WERI-Rb-1 (cell line): Measurements from ENCODE around the gene PCDHGB3.

Source experiments
- DNase-seq: peaks from one replicate; pipeline ENCODE4 v3.0.0-alpha.2; 2020
- H3K27ac ChIP-seq: fragments of 250-450 bp; sonication (Bioruptor Pico); 2 replicates; pipeline ENCODE4 v1.5.1; 2020; ENCODE audit warnings: mild to moderate bottlenecking, moderate library complexity
- H3K27me3 ChIP-seq: fragments of 250-450 bp; sonication (Bioruptor Pico); 2 replicates; pipeline ENCODE4 v1.5.1; 2021; ENCODE audit warnings: mild to moderate bottlenecking, low read depth, moderate library complexity; ENCODE audit not compliant: insufficient read depth, severe bottlenecking
- H3K36me3 ChIP-seq: fragments of 250-450 bp; sonication (Bioruptor Pico); 2 replicates; pipeline ENCODE4 v1.5.1; 2020; ENCODE audit warnings: mild to moderate bottlenecking, moderate library complexity
- H3K4me3 ChIP-seq: 2 replicates; pipeline ENCODE4 v1.5.1; 2011; ENCODE audit warnings: low read depth, mild to moderate bottlenecking, control low read depth, low read length
- H3K9me3 ChIP-seq: fragments of 250-450 bp; sonication (Bioruptor Pico); 2 replicates; pipeline ENCODE4 v1.5.1; 2021; ENCODE audit warnings: mild to moderate bottlenecking, moderate library complexity; ENCODE audit not compliant: severe bottlenecking
- CTCF ChIP-seq: IDR thresholded peaks from 2 replicates; pipeline ENCODE4 v1.5.1; 2011; ENCODE audit warnings: low read depth, mild to moderate bottlenecking, control low read depth, inconsistent platforms, low read length

Gene PCDHGB3

DNA sequence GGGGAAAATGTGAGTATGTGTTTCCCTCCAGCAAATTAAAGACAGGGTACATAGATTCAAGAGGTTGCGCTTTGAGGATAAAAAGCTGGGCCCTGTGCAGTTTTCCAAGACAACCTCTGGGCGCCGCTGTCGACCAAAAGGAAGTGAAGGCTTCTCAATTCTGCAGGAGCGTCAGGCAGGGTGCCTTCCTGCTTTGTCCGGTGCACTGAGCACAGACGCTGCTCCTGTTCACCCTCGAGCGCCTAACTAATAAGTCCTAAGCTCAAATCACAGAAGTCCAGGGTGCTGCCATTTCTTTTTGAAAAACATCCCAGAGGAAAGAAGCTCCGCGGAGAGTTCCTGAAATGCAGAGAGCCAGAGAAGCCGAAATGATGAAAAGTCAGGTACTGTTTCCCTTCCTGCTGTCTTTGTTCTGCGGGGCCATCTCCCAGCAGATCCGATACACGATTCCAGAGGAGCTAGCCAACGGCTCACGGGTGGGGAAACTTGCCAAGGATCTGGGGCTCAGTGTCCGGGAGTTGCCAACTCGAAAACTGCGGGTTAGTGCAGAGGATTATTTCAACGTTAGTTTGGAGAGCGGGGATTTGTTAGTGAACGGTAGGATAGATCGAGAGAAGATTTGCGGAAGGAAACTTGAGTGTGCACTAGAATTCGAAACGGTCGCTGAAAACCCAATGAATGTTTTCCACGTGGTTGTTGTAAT, 20.0 kb upstream of the PCDHGB3 start, which contains the start of gene PCDHGB1:
PCDHGB1 (plus strand) TSS at position 183 of the 703 bp plus-strand sequence; CDS start at position 345, 162 bp downstream.
- Histone ChIP-seq H3K27ac (no peak within 1 kb of the TSS), H3K9me3 (peaks cover 25% of the 10 kb centered on the region), H3K36me3 (no peaks in the 10 kb centered on the region), H3K27me3 (no peaks in the 10 kb centered on the region), H3K4me3 (peak within 1 kb of the TSS; percentile 32)
- peak; percentile 81 for TF ChIP-seq CTCF
- peak; percentile 72 for DNase-seq

DNA sequence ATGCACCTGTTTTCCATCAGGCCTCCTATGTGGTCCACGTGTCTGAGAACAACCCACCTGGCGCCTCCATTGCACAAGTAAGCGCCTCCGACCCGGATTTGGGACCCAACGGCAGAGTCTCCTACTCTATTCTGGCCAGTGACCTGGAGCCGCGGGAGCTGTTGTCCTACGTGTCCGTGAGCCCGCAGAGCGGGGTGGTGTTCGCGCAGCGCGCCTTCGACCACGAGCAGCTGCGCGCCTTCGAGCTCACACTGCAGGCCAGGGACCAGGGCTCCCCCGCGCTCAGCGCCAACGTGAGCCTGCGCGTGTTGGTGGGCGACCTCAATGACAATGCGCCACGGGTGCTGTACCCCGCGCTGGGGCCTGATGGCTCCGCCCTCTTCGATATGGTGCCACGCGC, 18.5 kb upstream of the PCDHGB3 start:
- no peak overlapping the region for H3K27ac ChIP-seq
- H3K36me3 ChIP-seq = no peaks in the 10 kb centered on the region
- H3K9me3 ChIP-seq = peaks cover 29% of the 10 kb centered on the region
- H3K4me3 ChIP-seq = no peak overlapping the region
- no peak for DNase-seq
- no peak for TF ChIP-seq CTCF
- no peaks in the 10 kb centered on the region for H3K27me3 ChIP-seq

DNA sequence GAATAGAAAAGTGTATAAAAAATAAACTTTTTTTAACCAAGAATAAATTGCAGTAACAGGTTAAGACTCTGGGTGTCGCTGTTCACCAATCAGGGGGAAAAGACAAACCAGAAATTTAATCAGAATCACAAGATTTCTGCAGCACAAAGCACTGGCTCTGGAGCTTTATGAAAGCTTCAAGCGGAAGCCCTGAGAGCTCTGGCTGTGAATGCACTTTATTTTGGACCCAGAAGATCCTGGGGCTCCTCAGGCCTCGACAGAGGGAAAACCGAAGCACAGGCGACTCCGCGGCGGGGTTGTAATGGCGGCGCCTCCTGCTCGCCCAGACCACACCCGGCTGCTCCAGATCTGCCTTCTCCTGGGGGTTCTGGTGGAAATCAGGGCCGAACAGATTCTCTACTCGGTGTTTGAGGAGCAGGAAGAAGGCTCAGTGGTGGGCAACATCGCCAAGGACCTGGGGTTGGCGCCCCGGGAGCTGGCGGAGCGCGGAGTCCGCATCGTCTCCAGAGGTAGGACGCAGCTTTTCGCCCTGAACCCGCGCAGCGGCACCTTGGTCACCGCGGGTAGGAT, 15.1 kb upstream of the PCDHGB3 start, which contains the start of gene PCDHGA4:
PCDHGA4 (plus strand) TSS at position 122 of the 570 bp plus-strand sequence; CDS start at position 209, 87 bp downstream.
- Histone ChIP-seq H3K36me3 (no peaks in the 10 kb centered on the region), H3K27me3 (no peaks in the 10 kb centered on the region), H3K9me3 (peaks cover 30% of the 10 kb centered on the region), H3K4me3 (no peak within 1 kb of the TSS), H3K27ac (no peak within 1 kb of the TSS)
- no peak for DNase-seq
- TF ChIP-seq CTCF = peak; percentile 28; the same call in 1 of the 2 replicates

GRCh38 chr5:141355641-141356040, 14.4 kb upstream of the PCDHGB3 start:
- no peak for TF ChIP-seq CTCF
- Histone ChIP-seq H3K27me3 (no peaks in the 10 kb centered on the region), H3K36me3 (no peaks in the 10 kb centered on the region), H3K27ac (no peak overlapping the region), H3K4me3 (no peak overlapping the region), H3K9me3 (peaks cover 24% of the 10 kb centered on the region)
- no peak for DNase-seq

GRCh38 chr5:141356133-141356532, 13.9 kb upstream of the PCDHGB3 start:
- Histone ChIP-seq H3K9me3 (peaks cover 23% of the 10 kb centered on the region), H3K36me3 (no peaks in the 10 kb centered on the region)
- DNase-seq = no peak

More at GRCh38 chr5:141356133-141356532, 13.9 kb upstream of the PCDHGB3 start:
- no peak overlapping the region for H3K27ac ChIP-seq
- H3K27me3 ChIP-seq = no peaks in the 10 kb centered on the region
- no peak for TF ChIP-seq CTCF
- H3K4me3 ChIP-seq = no peak overlapping the region
